HUES48 (cell line): ENCODE measurements around the gene HYKK.
A peak's percentile ranks its signal among the peaks of the same experiment; 100 is the strongest.
"Not testable (repeated sequence)": the region's sequence is repeated elsewhere in the genome, so short reads cannot be mapped to it uniquely, and the experiment has no call there.

Experiments
- H3K27ac ChIP-seq: one replicate; pipeline ENCODE4 v1.7.0; 2013; ENCODE audit warnings: low read depth, low read length, inconsistent platforms
- H3K27me3 ChIP-seq: 2 replicates; pipeline ENCODE4 v1.6.1; 2013; ENCODE audit warnings: mild to moderate bottlenecking, low read length; ENCODE audit not compliant: control insufficient read depth, insufficient read depth
- H3K36me3 ChIP-seq: 2 replicates; pipeline ENCODE4 v1.6.1; 2013; ENCODE audit warnings: low read length; ENCODE audit not compliant: control insufficient read depth, insufficient read depth
- H3K4me1 ChIP-seq: 2 replicates; pipeline ENCODE4 v1.6.1; 2013; ENCODE audit warnings: mild to moderate bottlenecking, low read length; ENCODE audit not compliant: control insufficient read depth, insufficient read depth
- H3K4me3 ChIP-seq: 2 replicates; pipeline ENCODE4 v1.5.1; 2013; ENCODE audit warnings: mild to moderate bottlenecking, low read depth, low read length
- H3K9ac ChIP-seq: 2 replicates; pipeline ENCODE4 v1.6.1; 2013; ENCODE audit warnings: mild to moderate bottlenecking, low read depth, low read length, moderate library complexity
- H3K9me3 ChIP-seq: 2 replicates; pipeline ENCODE4 v1.6.1; 2013; ENCODE audit warnings: low read length; ENCODE audit not compliant: control insufficient read depth, insufficient read depth

HYKK gene

DNA sequence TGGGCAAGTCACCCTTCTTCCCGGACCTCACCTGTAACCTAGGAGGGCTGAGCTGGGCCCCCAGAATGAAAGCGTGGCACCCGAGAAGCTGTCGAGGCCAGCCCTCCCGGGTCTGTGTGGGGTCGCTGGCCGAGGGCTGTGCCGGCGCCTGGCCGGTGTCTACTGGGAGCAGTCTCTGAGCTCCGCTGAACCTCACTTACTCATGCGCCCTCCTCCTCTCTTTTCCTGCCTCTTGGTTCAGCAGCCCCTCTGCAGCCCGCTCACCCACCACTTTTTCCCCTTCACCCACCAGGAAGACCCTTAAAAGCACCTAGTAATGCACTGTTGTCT lies 419 bp downstream of the HYKK start:
- Histone ChIP-seq H3K4me1 (no peaks in the 10 kb centered on the region), H3K27ac (no peak overlapping the region), H3K9me3 (no peaks in the 10 kb centered on the region), H3K9ac (0 out of 2 replicates have a peak overlapping the region, but pooled peaks have one; percentile 1), H3K4me3 (peak overlapping the region; percentile 73), H3K27me3 (peaks cover 17% of the 10 kb centered on the region), H3K36me3 (no peaks in the 10 kb centered on the region)

- Histone ChIP-seq H3K27me3 (peaks cover 17% of the 10 kb centered on the region), H3K4me1 (no peaks in the 10 kb centered on the region), H3K9ac (no peak overlapping the region), H3K4me3 (peak overlapping the region; percentile 73), H3K36me3 (no peaks in the 10 kb centered on the region), H3K27ac (no peak overlapping the region), H3K9me3 (no peaks in the 10 kb centered on the region)
These were observed 895 bp downstream of the HYKK start for GRCh38 chr15:78508272-78508671.

DNA sequence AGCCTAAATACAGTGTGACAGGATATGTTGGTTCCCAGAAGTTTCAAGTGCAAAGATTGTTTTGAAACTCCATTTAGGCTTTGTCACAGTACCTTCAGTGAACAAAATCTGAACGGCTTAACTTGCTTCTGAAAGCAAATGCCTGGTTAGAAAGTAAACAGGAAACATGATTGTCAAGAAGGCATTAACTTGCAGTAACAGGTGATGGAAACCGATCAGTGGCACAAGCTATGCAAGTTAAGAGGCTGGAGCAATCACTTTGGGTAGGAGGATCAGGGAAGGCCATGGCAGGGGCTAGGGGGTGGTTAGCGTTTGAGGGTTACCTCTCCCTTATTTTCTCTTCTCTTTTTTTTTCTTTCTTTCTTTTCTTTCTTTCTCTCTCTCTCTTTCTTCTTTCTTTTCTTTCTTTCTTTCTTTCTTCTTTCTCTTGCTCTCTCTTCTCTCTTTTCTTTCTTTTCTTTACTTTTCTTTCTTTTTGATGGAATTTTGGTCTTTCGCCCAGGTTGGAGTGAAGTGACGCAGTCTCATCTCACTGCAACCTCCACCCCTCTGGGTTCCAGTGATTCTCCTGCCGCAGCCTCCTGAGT lies 2.4 kb downstream of the HYKK start:
- Histone ChIP-seq H3K36me3 (no peaks in the 10 kb centered on the region), H3K9me3 (no peaks in the 10 kb centered on the region), H3K9ac (no peak overlapping the region), H3K27me3 (peaks cover 17% of the 10 kb centered on the region), H3K4me3 (no peak overlapping the region), H3K27ac (no peak overlapping the region), H3K4me1 (no peaks in the 10 kb centered on the region)

DNA sequence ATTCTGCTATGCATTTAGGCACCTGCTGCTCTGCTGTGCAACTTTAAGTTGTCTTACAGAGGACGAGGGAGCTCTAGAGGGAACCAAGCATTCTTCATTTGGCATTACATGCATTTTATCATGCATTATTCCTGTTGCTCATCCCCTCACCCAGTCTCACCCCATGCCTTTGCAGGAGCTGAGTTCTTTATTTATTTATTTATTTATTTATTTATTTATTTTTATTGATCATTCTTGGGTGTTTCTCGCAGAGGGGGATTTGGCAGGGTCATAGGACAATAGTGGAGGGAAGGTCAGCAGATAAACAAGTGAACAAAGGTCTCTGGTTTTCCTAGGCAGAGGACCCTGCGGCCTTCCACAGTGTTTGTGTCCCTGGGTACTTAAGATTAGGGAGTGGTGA lies 12.7 kb downstream of the HYKK start:
- H3K36me3 ChIP-seq, H3K27ac ChIP-seq, H3K4me3 ChIP-seq, H3K27me3 ChIP-seq, H3K9ac ChIP-seq, H3K9me3 ChIP-seq, H3K4me1 ChIP-seq: not testable (repeated sequence)

- no peaks in the 10 kb centered on the region for H3K36me3 ChIP-seq
- no peaks in the 10 kb centered on the region for H3K4me1 ChIP-seq
- H3K27ac ChIP-seq, result no peak overlapping the region
- 0 out of 2 replicates have a peak, but pooled peaks cover 7% of the 10 kb centered on the region for H3K9me3 ChIP-seq
- no peak overlapping the region for H3K9ac ChIP-seq
- no peaks in the 10 kb centered on the region for H3K27me3 ChIP-seq
- no peak overlapping the region for H3K4me3 ChIP-seq
These were observed 16.9 kb downstream of the HYKK start for GRCh38 chr15:78524230-78524629.

DNA sequence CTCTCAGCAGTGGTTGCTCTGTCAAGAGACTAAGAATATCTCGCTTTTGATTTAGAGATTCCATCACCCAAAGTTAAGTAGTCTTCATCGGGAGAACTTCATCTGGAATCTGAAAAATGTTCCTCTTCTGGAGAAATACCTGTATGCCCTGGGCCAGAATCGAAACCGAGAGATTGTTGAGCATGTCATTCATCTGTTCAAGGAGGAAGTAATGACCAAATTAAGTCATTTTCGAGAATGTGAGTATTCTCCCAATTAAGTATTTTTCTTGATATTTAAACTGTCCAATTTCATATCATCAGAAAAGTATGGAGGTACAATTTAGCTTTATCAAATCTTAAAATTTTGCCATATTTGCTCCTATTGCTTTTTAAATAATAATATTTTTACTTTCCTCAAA lies 19.9 kb downstream of the HYKK start:
- Histone ChIP-seq H3K4me1 (no peaks in the 10 kb centered on the region), H3K9me3 (0 out of 2 replicates have a peak, but pooled peaks cover 7% of the 10 kb centered on the region), H3K4me3 (no peak overlapping the region), H3K36me3 (no peaks in the 10 kb centered on the region), H3K27ac (no peak overlapping the region), H3K9ac (no peak overlapping the region), H3K27me3 (no peaks in the 10 kb centered on the region)

DNA sequence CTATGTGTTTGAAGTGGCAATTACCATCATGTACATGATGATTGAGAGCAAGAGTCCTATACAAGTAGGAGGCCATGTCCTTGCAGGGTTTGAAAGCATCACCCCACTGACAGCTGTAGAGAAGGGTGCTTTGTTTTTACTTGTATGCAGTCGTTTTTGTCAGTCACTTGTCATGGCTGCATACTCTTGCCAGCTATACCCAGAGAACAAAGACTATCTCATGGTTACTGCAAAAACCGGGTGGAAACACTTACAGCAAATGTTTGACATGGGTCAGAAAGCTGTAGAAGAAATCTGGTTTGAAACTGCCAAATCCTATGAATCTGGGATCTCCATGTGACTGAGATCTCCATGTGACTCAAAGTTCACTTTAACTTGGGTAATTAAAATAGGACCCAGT lies 26.0 kb downstream of the HYKK start:
- Histone ChIP-seq H3K9me3 (no peaks in the 10 kb centered on the region), H3K4me1 (no peaks in the 10 kb centered on the region), H3K4me3 (no peak overlapping the region), H3K9ac (no peak overlapping the region), H3K36me3 (no peaks in the 10 kb centered on the region), H3K27me3 (no peaks in the 10 kb centered on the region), H3K27ac (no peak overlapping the region)

GRCh38 chr15:78536134-78536533 lies 28.8 kb downstream of the HYKK start:
- H3K4me1 ChIP-seq, result no peaks in the 10 kb centered on the region
- no peak overlapping the region for H3K27ac ChIP-seq
- H3K27me3 ChIP-seq, result no peaks in the 10 kb centered on the region
- H3K9me3 ChIP-seq, result no peaks in the 10 kb centered on the region
- no peak overlapping the region for H3K4me3 ChIP-seq
- H3K36me3 ChIP-seq, result no peaks in the 10 kb centered on the region
- H3K9ac ChIP-seq, result no peak overlapping the region

GRCh38 chr15:78537266-78537905 lies 30.0 kb downstream of the HYKK start:
- H3K36me3 ChIP-seq, result peaks cover 8% of the 10 kb centered on the region
- no peak overlapping the region for H3K4me3 ChIP-seq
- no peaks in the 10 kb centered on the region for H3K4me1 ChIP-seq
- H3K9me3 ChIP-seq, result no peaks in the 10 kb centered on the region
- H3K27me3 ChIP-seq, result no peaks in the 10 kb centered on the region
- no peak overlapping the region for H3K27ac ChIP-seq
- H3K9ac ChIP-seq, result no peak overlapping the region

DNA sequence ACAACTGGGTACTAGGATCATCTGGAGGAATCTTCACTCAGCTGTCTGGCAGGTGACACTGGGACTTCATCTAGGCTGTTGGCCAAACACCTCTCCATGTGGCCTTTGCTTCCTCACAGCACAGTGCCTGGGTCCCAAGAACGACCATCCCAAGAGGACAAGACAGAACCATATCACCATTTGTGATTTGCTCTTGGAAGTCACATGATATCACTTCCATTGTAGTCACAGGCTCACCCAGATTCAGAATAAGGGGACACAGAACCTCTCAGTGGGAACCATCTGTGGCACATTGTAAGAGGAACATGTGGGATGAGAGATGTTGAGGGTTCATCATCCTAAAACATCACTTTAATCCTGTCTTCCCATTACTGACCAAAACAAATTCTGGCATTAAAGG lies 31.0 kb downstream of the HYKK start:
- Histone ChIP-seq H3K4me3 (no peak overlapping the region), H3K27ac (no peak overlapping the region), H3K9me3 (no peaks in the 10 kb centered on the region), H3K4me1 (no peaks in the 10 kb centered on the region), H3K27me3 (no peaks in the 10 kb centered on the region), H3K9ac (no peak overlapping the region), H3K36me3 (peaks cover 18% of the 10 kb centered on the region)

DNA sequence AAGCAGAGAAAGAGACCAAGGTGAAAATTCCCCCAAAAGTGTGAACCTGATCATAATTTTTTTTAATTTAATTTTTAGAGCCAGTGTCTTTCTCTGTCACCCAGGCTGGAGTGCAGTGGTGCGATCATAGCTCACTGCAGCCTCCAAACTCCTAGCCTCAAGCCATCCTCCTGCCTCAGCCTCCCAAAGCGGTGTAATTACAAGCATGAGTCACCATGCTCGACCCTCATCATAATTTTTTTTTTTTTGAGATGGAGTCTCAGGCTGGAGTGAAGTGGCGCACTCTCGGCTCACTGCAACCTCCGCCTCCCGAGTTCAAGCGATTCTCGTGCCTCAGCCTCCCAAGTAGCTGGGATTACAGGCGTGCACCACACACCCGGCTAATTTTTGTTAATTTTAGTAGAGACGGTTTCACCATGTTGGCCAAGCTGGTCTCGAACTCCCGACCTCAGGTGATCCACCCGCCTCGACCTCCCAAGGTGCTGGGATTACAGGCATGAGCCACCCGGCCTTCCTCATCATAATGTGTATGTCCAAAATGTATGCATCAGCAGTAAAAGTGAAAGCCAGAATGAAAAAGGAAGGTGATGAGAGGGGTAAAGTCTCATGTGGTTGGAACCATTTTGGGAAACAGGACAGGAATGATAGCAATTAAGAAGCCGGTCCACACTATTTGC lies 32.2 kb downstream of the HYKK start:
- H3K36me3 ChIP-seq, result peaks cover 29% of the 10 kb centered on the region
- H3K4me1 ChIP-seq, H3K27me3 ChIP-seq, H3K9me3 ChIP-seq: not testable (repeated sequence)
- peak overlapping the region; percentile 96 for H3K4me3 ChIP-seq
- peak overlapping the region; percentile 94 for H3K9ac ChIP-seq
- peak overlapping the region; percentile 97 for H3K27ac ChIP-seq
